ENCODE results near the gene GPR151.

GRCh38 chr5:146533882-146534281 is 17.9 kb upstream of the GPR151 start:
- TF ChIP-seq CTCF (IDR thresholded peaks at IDR 0.05; ENCODE audit: insufficient read depth, low read depth, low read length) (no peak), EZH2 (IDR thresholded peaks at IDR 0.05; ENCODE audit: insufficient read depth, low read length) (no peak)

All from astrocyte (in vitro differentiated cells and primary cell).